Hypothalamus (tissue), 51 donors: ENCODE results near the gene OR2V2.

Experiments
- DNase-seq, 51 donors: peaks; one replicate each; lab custom pipeline; 2025; lab: John Stamatoyannopoulos, UW

OR2V2 gene

DNA sequence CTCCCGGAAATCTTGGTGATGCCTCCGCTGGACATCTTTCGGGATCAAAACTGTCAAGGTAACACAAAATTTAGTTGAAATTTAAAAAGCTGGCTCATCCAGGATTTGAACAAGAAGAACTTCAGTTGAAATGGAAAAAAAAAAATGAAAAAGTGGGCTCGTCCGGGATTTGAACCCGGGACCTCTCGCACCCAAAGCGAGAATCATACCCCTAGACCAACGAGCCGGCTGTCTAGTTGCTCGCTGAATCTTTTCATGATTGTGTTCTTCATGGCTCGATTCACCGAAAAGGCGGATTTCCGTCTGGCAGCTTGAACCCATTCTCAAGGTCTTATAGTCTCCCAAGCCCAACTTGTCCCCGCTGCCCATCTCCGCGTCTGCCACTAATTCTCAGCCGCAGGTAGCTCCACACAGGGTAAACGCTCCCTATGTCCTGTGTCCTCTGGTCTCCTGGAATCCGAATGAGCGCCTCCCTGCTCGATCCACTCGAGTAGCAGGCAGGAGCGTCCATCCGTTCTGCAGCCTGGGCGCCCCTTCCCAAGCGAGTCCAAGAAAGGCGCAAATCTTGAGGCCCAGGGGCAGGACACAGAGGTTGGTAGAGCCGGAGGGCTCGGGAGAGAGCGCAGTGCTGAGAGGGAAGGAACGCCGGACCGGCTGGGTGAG lies 41.4 kb downstream of the OR2V2 start:
- no peak for DNase-seq

DNA sequence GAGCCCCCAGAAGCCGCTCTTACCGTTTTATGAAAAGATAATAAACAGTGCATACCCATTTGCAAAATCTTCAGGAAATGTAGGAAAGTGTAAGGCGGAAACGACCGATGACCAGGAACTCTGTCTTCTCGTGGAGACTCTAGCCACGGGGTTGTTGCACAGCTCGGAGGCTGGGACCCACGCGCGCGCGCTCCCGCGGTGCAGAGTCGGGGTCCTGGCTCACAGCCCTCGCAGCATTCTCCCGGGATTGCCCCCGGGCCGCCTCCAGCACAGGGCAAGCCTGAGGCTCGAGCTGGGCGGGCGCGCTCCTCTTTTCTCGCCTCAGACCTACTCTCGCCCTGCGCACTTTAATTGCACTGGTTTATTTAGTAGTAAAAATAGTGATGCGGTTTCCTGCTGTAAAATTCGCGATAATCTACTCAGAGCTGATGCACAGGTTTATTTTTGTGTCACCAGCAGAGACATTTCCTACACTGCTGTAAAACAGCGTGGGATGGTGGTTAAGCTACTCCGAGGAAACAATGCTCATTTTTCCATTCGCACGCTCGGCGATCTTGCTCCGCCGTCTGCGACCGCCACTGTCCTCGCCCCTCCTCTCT lies 42.1 kb downstream of the OR2V2 start:
- no peak for DNase-seq

DNA sequence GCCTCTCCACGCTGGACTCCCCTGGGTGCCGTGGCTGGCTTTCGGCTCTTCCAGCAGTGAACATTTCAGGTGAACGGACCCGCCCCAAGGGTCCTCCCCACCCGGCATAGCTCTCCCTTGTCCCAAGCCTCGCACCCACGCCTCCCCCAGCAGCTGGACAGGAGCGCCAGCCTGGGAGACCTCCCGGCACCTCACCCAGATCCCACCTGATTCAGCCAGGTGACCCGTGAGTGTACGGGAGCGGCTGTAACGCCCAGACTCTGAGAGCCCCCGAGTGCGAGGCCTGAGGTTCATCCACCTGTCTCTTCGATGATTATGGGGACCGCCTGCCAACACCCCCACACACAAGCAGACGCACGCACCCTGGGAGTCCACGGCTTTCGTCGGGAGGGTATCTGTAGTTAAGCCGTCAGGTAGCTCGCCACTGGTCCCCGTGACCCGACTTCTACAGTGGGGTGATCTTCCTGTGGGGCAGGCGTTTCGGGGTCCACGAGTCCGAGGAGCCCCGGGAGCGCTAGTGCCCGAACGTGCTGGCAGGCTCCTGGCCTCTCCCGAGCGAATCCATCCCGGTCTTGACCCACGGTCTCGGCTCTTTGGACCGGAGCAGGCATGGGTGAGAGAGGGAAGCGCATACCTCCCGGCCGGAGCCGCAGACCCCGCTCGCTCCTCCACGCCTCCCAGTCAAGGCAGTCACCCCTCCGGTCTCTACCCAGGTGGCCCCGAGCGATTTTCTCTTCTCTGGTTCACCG lies 42.8 kb downstream of the OR2V2 start:
- no peak for DNase-seq

DNA sequence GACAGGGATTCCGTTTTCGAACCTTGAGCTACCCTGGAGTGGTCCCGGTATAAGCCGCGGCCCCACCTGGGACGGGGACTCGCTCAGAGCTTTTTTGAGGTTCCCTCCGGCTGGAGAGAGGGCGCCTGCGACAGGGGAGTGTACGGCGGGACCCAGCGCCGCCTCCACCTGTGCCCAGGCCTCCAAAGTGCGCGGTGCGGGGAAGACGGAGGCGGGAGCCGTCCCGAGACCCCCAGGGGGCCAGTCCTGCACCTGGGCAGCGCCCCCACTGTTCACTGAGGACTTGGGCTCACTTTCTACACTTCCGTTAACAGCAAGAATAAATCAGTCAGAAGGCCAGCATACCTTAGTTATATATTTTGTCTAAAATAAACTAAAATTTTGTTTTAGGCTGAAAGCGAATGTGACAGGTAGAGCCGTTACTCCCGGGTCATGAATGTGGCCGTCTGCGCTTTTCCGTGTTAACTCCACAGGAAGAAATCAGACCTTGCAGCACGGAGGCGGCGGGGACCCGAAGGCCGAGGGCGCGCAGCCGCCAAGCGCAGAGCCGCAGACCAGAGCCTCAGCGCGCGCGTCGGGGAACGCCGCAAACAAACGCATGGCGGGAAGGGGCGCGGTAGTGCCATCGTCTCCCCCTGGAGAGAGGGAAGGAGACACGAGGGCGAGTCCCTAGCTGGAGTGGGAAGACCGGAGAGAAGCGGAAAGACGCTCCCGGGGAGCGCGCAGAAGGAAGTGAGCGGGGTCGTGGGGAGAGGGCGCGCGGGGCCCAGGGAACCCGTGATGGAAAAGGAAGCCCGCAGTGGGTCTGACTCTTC lies 43.5 kb downstream of the OR2V2 start:
- no peak for DNase-seq

DNA sequence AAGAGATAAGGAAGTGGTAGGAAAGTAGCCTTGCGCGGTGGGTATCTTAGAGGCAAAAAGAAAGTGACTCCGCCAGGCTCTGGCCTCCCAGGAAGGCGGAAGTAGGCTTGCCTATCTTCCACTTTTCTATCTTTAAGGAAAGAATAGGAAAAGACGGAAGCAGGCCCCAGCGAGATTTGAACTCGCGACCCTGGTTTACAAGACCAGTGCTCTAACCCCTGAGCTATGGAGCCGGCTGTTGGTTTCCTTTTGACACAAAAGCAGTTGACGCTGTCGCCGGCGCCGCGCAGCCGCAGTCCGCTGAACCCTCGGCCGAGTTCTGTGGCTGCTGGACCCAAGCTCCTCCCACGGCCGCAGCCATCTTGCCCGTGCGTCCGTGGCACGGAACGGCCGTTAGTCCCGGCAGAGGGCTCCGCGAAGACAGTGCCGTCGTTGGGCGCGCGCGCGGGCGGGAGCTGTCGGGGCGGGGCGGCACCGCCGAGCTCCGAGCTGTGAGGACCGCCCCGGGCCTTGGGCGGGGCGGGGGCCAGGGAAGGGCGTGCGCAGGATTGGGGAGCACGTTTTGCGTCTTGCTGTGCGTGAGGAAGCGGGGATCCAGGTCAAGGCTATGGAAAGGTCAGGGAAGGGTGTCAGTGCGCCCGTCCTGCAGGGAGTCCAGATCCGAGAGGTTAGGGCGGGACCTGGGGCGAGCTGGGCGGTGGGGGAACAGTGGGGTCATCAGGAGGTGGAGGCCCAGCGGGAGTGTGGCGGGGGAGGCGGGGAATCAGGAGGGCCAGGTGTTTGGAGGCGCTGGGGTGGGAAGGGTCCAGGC lies 44.3 kb downstream of the OR2V2 start:
- no peak for DNase-seq

DNA sequence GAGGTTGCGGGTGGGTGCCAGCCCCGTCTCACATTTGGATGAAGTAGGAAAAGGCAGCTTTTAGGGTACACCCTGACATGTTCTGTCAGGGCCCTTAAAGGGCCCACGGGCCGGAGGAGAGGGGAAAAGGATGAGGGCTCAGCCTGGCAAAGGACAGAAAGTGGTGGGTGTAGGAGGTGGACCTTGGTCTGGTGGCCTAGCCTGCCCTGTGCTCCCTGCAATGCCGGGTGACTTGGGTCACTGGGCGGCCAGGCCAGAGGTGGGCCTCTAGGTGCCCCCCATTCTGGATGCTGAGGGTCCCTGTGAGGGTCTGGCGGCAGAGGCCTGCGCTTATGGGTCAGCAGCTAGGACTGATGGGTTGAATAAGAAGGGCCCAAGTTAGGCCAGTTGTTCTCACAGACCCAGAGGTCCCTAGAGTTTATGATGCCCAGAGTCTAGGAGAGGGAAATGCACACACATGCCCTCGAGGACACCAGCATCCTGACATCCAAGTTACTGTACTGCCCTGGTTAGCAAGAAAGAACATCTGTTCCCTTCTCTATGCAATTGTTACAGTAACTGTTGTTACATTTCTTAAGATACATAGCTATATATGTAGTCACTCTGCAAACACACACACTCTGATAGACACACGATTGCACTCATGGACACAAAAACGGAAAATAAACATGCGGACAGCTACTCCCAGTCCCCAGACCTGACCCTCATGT lies 45.1 kb downstream of the OR2V2 start:
- DNase-seq: no peak

DNA sequence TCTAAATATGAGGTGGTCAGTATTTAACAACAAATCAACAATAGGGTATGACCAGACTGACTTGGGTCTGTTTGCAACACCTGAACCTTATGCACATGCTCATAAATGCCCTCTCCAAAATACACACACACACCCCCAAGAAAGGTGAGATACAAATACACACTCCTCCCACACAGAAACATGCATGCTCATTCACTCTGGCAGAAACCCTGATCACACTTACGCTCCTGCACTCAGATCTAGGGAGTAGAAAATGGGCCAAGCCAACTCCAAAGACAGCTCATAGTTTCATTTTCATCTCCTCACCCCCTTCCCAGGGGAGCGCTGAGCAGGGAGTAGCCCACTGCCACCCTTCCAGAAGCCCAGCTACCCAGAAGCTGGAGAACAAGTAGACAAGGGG lies 46.3 kb downstream of the OR2V2 start:
- DNase-seq: no peak

DNA sequence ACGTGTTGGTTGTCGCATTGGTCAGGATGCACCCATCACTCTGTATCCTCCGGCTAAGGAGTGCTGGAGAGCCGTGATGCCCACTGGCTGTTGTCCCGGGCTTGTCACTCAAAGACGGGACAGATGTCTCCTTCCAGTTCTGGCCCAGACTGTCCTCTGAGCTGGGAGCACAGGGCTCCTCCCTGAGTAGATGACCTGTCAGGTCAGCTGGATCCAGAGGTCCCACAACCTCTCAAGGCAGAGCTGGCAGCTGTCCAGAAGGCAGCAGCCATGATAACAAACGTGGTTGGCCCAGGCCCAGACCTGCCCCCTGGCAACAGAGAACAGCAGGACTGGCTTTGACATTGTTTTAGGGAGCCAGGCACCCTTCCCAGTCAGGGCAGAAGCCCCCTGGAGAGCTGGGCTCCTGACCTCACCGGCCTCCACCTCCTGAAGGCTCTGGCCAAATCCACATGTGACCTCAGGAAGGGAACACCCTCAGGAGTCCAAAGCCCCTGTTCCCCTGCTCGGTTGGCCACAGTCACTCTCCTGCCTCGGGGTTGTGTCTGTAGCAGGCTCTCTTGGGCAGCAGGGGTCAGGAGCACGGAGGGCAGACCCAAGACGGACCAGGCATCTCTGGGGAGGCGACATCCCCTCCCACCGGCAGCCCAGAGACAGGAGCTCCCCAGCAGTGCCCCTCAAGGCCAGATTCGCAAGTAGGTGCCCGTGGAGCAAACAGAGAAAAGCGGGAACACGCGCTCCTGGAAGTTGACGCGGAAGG lies 47.3 kb downstream of the OR2V2 start:
- DNase-seq: no peak

DNA sequence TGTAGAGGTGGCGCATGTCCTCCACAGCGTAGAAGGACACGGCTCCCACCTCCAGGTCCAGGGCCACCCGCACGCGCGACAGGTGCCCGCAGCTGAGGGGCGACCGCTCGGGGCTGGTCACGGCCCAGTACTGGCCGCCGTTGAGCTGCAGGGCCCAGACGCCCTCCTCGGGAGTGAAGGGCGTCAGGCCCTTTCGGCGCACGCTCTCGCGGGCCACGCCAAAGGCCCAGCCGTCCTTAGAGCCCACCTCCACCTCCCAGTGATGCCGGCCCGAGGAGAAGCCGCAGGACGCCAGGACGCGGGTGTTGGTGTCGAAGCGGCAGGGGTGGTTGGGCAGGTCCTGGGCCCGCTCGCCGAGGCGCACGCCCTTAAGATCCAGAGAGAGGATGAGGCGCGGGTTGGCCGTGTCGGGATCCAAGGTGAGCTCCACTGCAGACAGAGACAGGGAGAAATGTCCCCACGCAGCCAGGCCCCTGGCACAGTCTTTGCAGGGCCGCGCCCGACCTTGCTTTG lies 47.9 kb downstream of the OR2V2 start:
- no peak for DNase-seq

DNA sequence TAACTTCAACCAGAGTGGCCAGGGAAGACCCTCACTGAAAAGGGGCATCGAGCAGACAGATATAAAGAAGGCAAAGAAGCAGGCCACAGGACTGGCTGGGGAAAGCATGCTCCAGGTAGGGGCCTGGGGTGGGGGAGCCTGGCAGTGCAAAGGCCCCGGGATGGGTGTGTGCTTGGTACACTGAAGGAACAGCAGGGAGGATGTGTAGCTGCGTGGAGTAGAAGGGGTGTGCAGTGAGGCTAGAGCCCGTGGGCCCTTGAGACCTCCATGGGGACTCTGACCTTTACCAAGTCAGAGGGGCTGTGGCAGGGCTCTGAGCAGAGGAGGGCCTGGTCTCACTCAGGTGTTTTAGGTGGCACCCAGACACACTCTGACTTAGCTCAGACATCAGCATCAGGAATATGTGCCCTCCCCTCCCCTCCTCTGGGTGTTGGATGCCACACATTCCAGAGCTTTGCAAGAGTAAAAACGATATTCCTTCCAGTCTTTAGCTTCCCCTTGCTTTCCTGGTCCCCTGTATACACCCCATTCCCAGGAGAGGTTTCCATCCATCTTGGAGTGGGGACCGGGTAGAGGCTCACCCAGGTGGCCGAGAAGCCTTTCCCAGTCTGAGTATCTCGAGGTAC lies 50.1 kb downstream of the OR2V2 start:
- DNase-seq: no peak

DNA sequence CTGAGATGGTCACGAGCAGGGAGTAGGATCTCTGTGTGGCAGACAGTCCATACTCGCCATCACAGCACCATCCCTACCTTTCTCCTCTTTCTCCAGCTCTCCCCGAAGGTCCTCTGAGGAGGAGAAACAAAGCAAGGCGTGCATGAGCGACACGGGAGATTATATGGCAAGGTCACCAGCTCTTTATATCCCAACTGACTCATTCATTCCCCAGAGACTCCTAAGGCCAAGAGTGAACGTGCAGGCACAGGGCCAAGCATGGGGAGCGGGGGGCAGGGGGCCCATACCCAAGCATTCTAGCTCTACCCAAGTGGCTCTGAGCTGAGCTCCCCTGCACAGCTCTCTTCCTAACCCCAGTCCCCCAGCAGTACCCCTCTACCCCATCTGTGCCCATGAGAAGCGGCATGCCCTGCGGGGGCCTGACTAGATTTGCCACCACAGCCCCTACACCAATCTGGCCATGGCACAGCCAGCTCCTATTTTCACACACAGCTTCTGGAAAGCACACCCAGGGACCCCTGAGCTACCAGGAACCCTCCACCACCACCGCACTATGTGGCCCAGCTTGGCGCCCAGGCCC lies 50.8 kb downstream of the OR2V2 start:
- DNase-seq: no peak

DNA sequence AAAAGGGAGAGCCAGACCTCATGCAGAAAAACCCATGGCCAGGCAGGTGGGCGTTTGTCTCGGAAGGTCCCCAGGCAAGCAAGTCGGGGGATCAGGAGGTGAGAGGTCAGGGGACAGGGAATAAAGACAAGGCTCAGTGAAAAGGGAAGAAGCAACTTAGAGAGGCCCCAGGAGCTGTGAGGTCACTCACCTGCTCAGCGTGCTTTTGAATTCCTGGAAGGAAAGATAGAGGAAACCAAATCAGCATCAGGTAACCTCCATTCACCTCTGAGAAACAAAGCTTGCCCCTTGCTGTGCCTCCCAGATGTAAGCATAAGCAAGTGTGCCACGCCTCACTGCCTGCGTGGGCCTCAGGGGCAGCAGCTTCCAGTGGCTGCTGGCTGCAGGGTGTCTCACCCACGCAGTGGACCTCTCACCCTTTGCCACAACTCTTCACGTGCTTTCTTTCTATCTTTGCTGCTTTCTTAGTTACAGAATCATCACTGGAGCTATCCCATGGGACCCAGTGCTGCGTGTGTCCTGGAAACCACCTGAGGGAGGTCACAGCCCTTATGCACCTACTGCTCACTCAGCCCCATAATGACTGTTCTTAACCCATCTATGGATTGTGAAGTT lies 51.6 kb downstream of the OR2V2 start:
- no peak for DNase-seq

DNA sequence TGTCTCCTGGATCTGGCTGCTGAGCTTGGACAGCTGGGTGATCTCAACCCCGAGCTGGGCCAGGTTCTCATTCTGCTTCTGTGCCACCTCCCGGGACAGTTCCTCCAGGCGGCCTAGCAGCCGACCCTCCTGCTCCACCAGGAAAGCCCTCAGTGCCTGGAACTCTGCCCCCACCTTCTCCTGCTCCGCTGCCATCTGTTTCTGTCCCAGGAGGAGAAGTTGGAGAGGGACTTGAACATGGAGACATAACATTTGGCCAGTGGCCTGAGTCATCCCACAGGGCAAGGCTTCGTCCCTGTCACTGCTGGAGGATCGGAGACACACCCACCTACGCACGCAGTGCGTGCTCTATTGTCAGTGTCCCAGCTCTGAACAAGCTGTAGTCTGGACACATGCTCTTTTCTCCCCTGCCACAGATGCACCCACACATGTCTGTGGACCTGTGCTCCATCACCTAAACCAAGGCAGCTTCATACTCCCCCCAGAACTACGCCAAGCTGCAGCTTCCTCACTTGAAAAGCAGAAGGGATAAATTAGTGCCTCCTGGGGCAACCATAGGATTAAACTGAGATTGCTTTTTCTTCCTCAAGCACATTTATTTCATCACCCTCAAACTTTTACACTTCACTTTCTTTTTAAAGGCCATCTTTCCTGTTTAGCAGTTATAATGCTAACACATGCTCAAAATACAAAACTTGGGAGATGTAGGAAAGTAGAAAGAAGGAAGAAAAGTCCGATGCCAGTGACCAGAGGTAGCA lies 52.7 kb downstream of the OR2V2 start:
- no peak for DNase-seq

DNA sequence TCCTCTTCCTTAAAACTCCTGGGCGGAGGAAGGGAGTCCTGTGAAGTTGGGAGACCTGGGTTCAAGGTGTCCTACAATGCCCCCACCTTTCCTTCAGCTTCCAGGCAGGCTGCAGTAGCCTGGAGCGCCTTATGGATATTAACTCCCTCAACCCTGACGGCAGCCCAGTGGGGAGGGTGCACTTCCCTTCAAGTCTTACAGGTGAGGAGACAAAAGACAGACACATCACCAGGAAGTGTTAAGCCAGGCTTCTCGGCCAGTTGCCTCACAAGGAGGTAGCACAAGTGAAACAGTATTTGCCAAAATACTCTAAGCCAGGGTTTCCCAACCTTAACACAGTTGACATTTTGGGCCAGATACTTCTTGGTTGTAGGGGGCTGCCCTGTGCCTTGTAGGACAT lies 53.4 kb downstream of the OR2V2 start:
- DNase-seq: no peak

DNA sequence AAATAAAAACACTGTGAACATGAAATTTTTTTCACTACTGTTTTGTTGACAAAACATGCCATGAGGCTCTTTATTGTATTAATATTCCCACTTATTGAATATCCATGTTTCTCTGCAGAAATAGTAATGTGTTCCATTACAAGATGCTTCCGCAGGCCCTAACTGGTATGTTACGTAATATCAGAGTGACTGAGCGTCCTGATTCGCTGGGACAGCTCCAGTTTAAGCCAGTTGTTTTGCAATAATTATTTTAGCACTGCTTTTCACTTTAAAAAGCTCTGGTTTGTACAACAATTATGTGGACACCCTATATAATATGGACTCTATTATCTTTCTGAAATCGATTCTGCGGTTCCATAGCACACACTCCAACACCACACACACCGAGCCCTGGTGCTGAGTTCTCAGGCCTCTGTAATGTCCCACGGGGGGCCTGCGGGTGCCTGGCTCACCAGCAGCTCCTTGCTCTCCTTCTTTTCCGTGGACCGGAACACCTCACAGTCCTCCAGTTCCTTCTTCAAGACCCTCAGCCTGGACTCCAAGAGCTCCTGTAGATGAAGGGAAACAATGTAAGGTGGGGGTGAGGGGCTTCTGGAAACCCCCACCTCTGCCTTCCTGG lies 55.8 kb downstream of the OR2V2 start:
- no peak for DNase-seq

DNA sequence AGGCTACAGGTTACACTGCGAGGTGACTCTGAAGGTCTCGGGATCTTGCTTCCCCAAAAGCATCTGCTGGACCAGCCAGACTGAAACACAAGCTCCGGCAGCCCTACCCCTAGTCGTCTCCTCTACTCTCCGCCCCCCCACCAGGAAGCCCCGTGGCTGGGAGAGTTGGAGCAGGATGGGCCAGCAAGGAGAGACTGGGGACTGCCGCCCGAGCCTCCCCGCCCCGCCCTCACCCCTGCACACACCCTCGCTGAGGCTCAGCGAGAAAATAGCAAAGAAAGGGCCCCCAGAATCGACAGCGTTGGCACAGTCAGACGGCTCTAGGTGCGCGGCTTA lies 56.4 kb downstream of the OR2V2 start:
- DNase-seq: no peak
